ENCODE data around the gene RGL1.

GRCh38 chr1:183873642-183874041, 68.7 kb downstream of the RGL1 start:
- TF ChIP-seq CTCF (IDR thresholded peaks at IDR 0.05) (no peak), POLR2A (IDR thresholded peaks at IDR 0.05) (no peak)
